SH-SY5Y (cell line): ENCODE results near the gene IL24.

Experiments used
- GATA2 ChIP-seq: IDR thresholded peaks from 2 replicates; pipeline ENCODE4 v1.6.1; 2011; ENCODE audit warnings: mild to moderate bottlenecking, low read depth, low read length
- GATA3 ChIP-seq: IDR thresholded peaks from 2 replicates; pipeline ENCODE4 v1.6.1; 2011; ENCODE audit warnings: low read depth, mild to moderate bottlenecking, low read length, moderate library complexity

The IL24 gene

GRCh38 chr1:206897175-206897574, at the start of gene IL24:
IL24 (plus strand) TSS chr1:206897443; CDS start chr1:206897833, 390 bp downstream.
- TF ChIP-seq GATA3 (no peak), GATA2 (no peak)

- TF ChIP-seq GATA2 (no peak), GATA3 (no peak)
Observed at GRCh38 chr1:206847946-206848345, 49.3 kb upstream of the IL24 start.

- TF ChIP-seq GATA2 (no peak), GATA3 (no peak)
Observed at GRCh38 chr1:206850401-206850800, 46.8 kb upstream of the IL24 start.

GRCh38 chr1:206851341-206852010, 45.8 kb upstream of the IL24 start:
- TF ChIP-seq GATA3 = no peak
- no peak for TF ChIP-seq GATA2

GRCh38 chr1:206854401-206855129, 42.7 kb upstream of the IL24 start:
- TF ChIP-seq GATA3 = no peak
- TF ChIP-seq GATA2 = no peak

GRCh38 chr1:206855859-206856258, 41.4 kb upstream of the IL24 start:
- TF ChIP-seq GATA2 (no peak), GATA3 (no peak)

- TF ChIP-seq GATA3 (no peak), GATA2 (no peak)
Observed at GRCh38 chr1:206856674-206857464, 40.4 kb upstream of the IL24 start.

GRCh38 chr1:206859082-206859521, 38.1 kb upstream of the IL24 start:
- TF ChIP-seq GATA2 (no peak), GATA3 (no peak)

- TF ChIP-seq GATA3 (no peak), GATA2 (no peak)
Observed at GRCh38 chr1:206860165-206860564, 37.1 kb upstream of the IL24 start.

GRCh38 chr1:206863266-206863665, 34.0 kb upstream of the IL24 start:
- TF ChIP-seq GATA3 (no peak), GATA2 (no peak)

GRCh38 chr1:206864939-206865671, 32.1 kb upstream of the IL24 start, which contains the start of gene IL20:
IL20 (plus strand) TSS chr1:206865623; CDS start chr1:206865853, 230 bp downstream.
- TF ChIP-seq GATA3 (no peak), GATA2 (no peak)

GRCh38 chr1:206866062-206866461, 31.2 kb upstream of the IL24 start:
- TF ChIP-seq GATA2 (no peak), GATA3 (no peak)

GRCh38 chr1:206867239-206867638, 30.0 kb upstream of the IL24 start:
- TF ChIP-seq GATA3 (no peak), GATA2 (no peak)

GRCh38 chr1:206867716-206868115, 29.5 kb upstream of the IL24 start:
- TF ChIP-seq GATA2 (no peak), GATA3 (no peak)
